HG03135 (cell line): ENCODE measurements around the gene COL15A1.
A peak's percentile ranks its signal among the peaks of the same experiment; 100 is the strongest.

Source experiments
- ATAC-seq: cut with Tn5 transposase; IDR thresholded peaks from one replicate; pipeline ENCODE4 v1.9.1; 2021; ENCODE audit warnings: mild to moderate bottlenecking, moderate library complexity; ENCODE audit not compliant: unreplicated experiment

COL15A1 gene

GRCh38 chr9:98971168-98971914 is 27.6 kb downstream of the COL15A1 start:
- ATAC-seq = no peak

- no peak for ATAC-seq
Measured at GRCh38 chr9:98971915-98972223, 28.2 kb downstream of the COL15A1 start.

DNA sequence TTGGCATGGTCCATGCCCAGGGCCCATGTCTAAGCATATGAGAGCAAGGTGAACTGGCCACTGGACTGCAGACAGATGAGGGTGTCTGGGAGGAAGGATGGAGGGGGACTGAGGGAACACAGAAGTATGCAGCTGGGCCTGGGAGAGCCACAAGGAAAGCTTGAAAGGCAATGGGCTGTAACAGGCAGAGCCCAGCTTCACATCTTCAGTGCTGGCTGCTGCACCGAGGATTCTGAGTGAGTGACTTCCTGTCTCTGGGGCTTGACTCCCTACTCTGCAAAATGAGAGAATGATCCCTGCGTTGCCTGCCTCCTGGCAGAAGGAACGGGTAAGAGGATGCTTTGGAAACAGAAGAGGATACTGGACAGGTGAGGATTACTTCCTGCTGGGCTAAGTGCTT is 29.0 kb downstream of the COL15A1 start:
- no peak for ATAC-seq

DNA sequence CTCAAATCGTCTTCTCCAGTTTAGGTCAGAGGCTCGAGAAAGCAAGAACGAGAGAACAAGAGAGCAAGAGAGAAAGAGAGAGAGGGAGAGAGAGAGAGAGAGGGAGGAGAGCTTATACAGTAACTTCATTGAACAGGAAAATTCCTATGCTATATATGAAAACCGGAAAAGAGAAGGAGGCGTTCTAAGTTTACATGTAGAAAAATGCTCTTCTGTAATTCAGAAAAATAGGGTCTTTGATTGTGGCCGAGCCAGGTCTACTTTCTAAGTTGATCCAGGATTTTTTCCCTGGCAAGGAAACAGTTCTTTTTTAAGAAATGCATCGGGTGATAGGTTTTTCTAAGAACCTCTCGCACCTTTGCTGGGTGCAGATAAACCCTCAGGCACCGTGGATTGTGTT is 29.5 kb downstream of the COL15A1 start:
- no peak for ATAC-seq

- ATAC-seq = no peak
Measured at GRCh38 chr9:98973576-98973975, 29.9 kb downstream of the COL15A1 start.

DNA sequence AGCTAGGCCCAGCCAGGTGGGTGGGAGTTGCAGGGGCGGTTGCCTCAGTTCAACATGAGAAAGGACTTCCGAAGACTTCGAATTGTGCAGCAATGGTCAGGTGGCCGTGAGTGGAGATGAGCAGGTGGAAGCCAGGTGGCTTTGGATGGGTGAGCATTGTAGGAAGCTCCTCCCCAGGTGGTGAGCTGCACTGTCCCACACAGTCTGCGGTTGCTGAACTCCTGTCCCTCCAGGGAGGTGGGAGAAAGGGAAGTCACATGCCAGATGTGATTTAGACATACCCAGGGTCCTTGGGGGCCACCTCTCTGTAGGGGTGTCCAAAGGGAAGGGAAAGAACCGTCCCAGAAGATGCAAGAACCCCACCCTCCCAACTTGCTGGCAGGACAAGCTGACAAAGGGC is 30.4 kb downstream of the COL15A1 start:
- no peak for ATAC-seq

- ATAC-seq = no peak
Measured at GRCh38 chr9:98974554-98974953, 30.8 kb downstream of the COL15A1 start.

- ATAC-seq = peak; percentile 90
Measured at GRCh38 chr9:98974994-98975712, 31.4 kb downstream of the COL15A1 start.

DNA sequence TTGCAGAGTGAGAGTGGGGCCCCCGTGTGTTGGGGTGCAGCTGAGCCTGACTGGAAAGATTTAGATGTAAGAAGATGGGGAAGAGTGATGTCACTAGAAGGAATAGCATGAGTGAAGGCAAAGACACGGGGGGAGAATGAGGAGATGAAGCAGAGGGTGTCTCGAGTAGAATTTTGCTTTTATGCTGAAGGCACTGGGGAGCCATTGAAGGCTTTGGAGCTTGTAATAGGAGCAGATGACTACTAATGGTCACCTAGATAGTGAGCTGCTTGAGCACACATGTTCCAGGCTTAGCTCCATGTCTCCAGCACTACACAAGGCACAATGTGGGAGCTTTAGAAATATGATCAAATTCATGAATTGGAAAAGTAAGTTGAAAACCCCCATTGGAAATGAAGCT is 32.1 kb downstream of the COL15A1 start:
- ATAC-seq = no peak

GRCh38 chr9:98977246-98977714 is 33.6 kb downstream of the COL15A1 start:
- ATAC-seq = no peak

- no peak for ATAC-seq
Measured at GRCh38 chr9:98977813-98978212, 34.1 kb downstream of the COL15A1 start.

- no peak for ATAC-seq
Measured at GRCh38 chr9:98978231-98978681, 34.5 kb downstream of the COL15A1 start.

DNA sequence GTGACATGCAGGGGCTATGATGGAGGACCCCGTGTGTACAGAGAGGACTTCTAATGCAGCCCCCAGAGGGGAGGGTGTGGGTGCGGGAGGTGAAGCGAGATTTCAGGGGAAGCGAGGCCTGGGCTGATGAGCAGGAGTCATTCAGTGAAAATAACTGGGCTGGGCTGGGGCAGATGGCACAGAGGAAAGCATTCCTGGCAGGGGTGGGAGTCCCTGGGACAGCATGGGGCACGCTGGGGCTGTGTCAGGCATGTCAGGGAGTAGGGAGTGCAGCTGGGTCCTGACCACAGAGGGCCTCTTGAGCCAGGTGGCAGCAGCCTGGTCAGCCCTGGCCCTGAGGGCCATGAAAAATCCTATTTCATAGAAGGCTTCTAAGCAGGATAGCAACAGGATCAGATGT is 36.6 kb downstream of the COL15A1 start:
- ATAC-seq = no peak

DNA sequence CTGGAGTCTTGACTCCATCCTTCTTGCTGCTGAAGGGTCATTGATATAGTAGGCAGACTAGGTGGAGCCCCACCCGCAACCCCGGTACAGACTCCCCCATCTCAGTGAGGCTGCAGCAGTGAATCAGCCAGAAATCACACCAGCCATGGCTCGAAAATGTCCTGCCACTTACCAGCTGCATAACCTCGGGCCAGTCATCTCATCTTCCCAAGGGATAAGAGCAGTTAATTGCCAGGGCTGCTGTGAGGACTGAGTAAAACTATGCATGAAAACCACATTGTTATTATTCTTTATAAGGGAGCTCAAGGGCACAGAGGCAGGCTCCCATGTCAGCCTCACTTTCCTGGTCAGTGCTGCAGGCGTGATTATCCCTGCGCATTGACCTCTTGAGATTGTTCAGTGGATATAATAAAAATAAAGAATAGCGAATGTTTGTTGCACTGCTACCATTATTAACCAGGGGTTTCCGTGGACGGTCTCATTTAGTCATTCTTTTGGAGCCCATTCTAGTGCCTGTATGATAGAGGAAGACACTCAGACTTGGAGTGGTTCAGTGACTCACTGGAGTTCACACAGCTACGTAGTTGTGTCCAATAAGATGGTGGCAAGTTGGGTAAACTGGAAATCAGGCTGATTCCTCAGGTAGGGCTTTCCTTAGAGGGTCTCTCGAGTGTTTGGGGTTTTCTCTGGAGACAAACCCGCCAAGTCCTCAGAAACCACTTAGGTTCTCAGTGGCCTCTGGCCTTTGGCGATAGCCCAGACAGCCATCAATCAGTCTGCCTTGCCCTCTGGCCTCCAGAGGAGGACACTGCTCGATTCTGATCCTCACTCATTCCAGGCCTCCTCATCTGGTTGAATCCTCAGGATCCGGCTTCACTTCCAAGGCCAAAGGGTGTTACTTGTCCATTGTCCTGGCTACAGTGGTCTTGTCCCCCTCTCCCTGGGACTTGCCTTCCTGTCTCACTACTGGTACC is 39.9 kb downstream of the COL15A1 start:
- no peak for ATAC-seq

- ATAC-seq = no peak
Measured at GRCh38 chr9:98985596-98985995, 41.9 kb downstream of the COL15A1 start.

GRCh38 chr9:98986866-98987651 is 43.4 kb downstream of the COL15A1 start:
- no peak for ATAC-seq

DNA sequence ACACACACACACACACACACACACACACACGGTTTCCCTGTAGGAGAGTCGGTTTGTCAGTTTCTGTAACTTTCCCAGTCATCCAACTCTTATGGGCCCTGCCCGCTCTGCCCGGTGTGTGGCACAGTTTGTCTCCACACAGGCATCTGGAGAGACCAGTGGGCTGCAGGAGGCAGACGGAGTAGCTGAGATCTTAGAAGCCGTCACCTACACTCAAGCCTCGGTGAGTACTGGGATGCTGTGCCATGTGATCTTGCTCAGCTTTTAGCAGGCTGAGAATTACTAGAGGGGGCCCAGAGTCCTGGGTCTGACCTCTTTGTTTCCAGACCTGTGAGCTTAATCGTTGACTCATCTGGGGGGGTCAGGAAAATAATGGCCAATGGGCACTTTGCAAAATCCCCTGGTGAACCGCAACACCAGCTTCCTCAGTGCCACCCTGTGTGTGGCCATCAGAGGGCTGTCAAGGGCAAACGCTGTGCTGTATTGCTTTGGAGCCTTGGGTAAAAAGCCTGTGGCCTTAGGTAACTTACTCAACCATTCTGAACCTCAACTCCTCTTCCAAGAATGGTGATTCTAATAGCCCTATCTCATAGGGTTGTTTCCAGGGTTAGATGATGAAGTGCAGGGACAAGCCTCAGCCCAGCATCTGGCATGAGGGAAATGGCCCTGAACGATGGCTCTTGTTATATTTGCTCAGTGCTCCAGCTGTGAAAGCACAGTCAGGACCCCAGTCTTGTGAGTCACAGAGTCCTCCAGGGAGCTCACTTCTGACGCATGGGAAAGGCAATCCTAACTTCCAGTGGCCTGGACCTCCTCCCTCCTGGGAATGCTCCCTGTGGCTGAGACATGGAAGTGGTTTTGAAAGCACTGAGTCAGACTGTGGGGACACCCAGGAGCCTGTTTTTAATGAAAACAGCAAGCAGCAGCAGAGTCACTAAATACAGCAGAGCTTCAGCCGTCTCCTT is 45.6 kb downstream of the COL15A1 start:
- no peak for ATAC-seq

GRCh38 chr9:98990181-98990870 is 46.6 kb downstream of the COL15A1 start:
- ATAC-seq = no peak
